Trophoblast cell (in vitro differentiated cells and primary cell): ENCODE results near the gene KARS1.

ENCODE experiments used
- DNase-seq, 2 donors: peaks; one replicate each; pipeline ENCODE4 v3.0.0-alpha.2; 2016
- H2AFZ ChIP-seq: 2 replicates; pipeline ENCODE4 v1.6.1; 2013; ENCODE audit warnings: low read length, moderate library complexity, mild to moderate bottlenecking; ENCODE audit not compliant: insufficient read depth, poor library complexity
- H2AK5ac ChIP-seq: 2 replicates; pipeline ENCODE4 v1.6.1; 2013; ENCODE audit warnings: mild to moderate bottlenecking, low read length
- H2BK120ac ChIP-seq: 2 replicates; pipeline ENCODE4 v1.6.1; 2013; ENCODE audit warnings: low read length, mild to moderate bottlenecking, moderate library complexity; ENCODE audit not compliant: insufficient read depth, poor library complexity
- H2BK12ac ChIP-seq: 2 replicates; pipeline ENCODE4 v1.6.1; 2013; ENCODE audit warnings: mild to moderate bottlenecking, low read length, moderate library complexity
- H2BK5ac ChIP-seq: 2 replicates; pipeline ENCODE4 v1.6.1; 2013; ENCODE audit warnings: low read length, low read depth, moderate library complexity, mild to moderate bottlenecking; ENCODE audit not compliant: poor library complexity
- H3K14ac ChIP-seq: 2 replicates; pipeline ENCODE4 v1.6.1; 2013; ENCODE audit warnings: mild to moderate bottlenecking, low read length
- H3K18ac ChIP-seq: 2 replicates; pipeline ENCODE4 v1.6.1; 2013; ENCODE audit warnings: mild to moderate bottlenecking, low read length
- H3K23ac ChIP-seq: 2 replicates; pipeline ENCODE4 v1.6.1; 2013; ENCODE audit warnings: low read length
- H3K27ac ChIP-seq: 2 replicates; pipeline ENCODE4 v1.5.1; 2013; ENCODE audit warnings: low read depth, mild to moderate bottlenecking, inconsistent platforms, low read length, moderate library complexity
- H3K27me3 ChIP-seq: 2 replicates; pipeline ENCODE4 v1.6.1; 2013; ENCODE audit warnings: inconsistent platforms, mild to moderate bottlenecking, low read length, moderate library complexity; ENCODE audit not compliant: insufficient read depth
- H3K36me3 ChIP-seq, 2 experiments: 1 replicate in 1 of 2; 2 replicates in 1 of 2; pipeline ENCODE4 v1.6.1; 2013; ENCODE audit warnings: low read length in 2 of 2, mild to moderate bottlenecking in 2 of 2, moderate library complexity in 1 of 2; ENCODE audit not compliant: insufficient read depth in 2 of 2, control insufficient read depth in 1 of 2
- H3K4ac ChIP-seq: 2 replicates; pipeline ENCODE4 v1.6.1; 2013; ENCODE audit warnings: low read depth, mild to moderate bottlenecking, low read length, moderate library complexity
- H3K4me1 ChIP-seq, 2 experiments: 1 replicate in 1 of 2; 2 replicates in 1 of 2; pipeline ENCODE4 v1.6.1; 2013; ENCODE audit warnings: low read length in 2 of 2, mild to moderate bottlenecking in 2 of 2, moderate library complexity in 1 of 2; ENCODE audit not compliant: insufficient read depth in 2 of 2, control insufficient read depth in 1 of 2
- H3K4me2 ChIP-seq: 2 replicates; pipeline ENCODE4 v1.6.1; 2013; ENCODE audit warnings: inconsistent platforms, mild to moderate bottlenecking, low read length, moderate library complexity
- H3K4me3 ChIP-seq: 2 replicates; pipeline ENCODE4 v1.5.1; 2013; ENCODE audit warnings: mild to moderate bottlenecking, low read depth, low read length, inconsistent platforms
- H3K79me1 ChIP-seq: one replicate; pipeline ENCODE4 v1.6.1; 2013; ENCODE audit warnings: low read length
- H3K79me2 ChIP-seq: 2 replicates; pipeline ENCODE4 v1.6.1; 2013; ENCODE audit warnings: low read length, mild to moderate bottlenecking; ENCODE audit not compliant: control insufficient read depth, insufficient read depth, poor library complexity
- H3K9ac ChIP-seq: 2 replicates; pipeline ENCODE4 v1.6.1; 2013; ENCODE audit warnings: mild to moderate bottlenecking, low read length
- H3K9me3 ChIP-seq: 2 replicates; pipeline ENCODE4 v1.6.1; 2013; ENCODE audit warnings: low read depth, mild to moderate bottlenecking, control low read depth, inconsistent platforms, low read length; ENCODE audit not compliant: insufficient read depth
- H4K12ac ChIP-seq: 2 replicates; pipeline ENCODE4 v1.6.1; 2013; ENCODE audit warnings: low read depth, mild to moderate bottlenecking, low read length, moderate library complexity
- H4K8ac ChIP-seq: 2 replicates; pipeline ENCODE4 v1.6.1; 2013; ENCODE audit warnings: low read depth, mild to moderate bottlenecking, low read length, moderate library complexity
- H4K91ac ChIP-seq: one replicate; pipeline ENCODE4 v1.6.1; 2013; ENCODE audit warnings: low read depth, mild to moderate bottlenecking, low read length, moderate library complexity
- WGBS: extraction: QIAGEN DNeasy Blood & Tissue Kit; methylation state at CpG from one replicate; pipeline ENCODE4 v1.1.7; 2013; ENCODE audit warnings: missing lambda C conversion rate; ENCODE audit not compliant: insufficient read length, insufficient coverage; ENCODE audit errors: extremely low coverage; 5-methylcytosine and 5-hydroxymethylcytosine counted together

KARS1 gene

DNA sequence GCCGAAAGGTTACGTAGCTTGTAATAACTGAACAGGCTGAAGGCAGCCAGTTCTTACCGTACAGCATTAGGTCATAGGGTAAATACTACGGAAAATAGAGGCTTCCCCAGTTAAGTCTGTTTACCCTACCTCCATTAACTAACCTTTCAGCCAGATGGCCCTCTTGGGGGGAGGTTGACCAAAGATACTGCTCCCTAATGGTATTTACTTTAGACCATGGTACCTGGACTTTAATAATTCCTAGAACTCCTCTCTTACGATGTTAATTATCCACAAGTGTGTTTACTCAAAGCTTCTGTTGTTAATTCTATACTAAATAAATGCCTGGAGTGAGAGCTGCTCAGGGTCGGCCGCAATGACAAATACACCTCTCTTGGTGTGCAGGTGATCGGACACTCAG is 14.6 kb downstream of the KARS1 start:
- H4K8ac ChIP-seq, result no peak overlapping the region
- H3K4me1 ChIP-seq, result no peaks in the 10 kb centered on the region
- H4K12ac ChIP-seq, result no peak overlapping the region
- no peak overlapping the region for H3K23ac ChIP-seq
- H3K79me2 ChIP-seq, result no peaks in the 10 kb centered on the region
- H2BK5ac ChIP-seq, result no peak overlapping the region
- H2AFZ ChIP-seq, result no peak overlapping the region
- no peaks in the 10 kb centered on the region for H3K79me1 ChIP-seq
- WGBS, result no CpG with 5 or more reads among the region's 8 CpGs
- H3K27me3 ChIP-seq, result no peaks in the 10 kb centered on the region
- no peak overlapping the region for H2AK5ac ChIP-seq
- H4K91ac ChIP-seq, result no peak overlapping the region
- H3K9ac ChIP-seq, result no peak overlapping the region
- no peak overlapping the region for H3K27ac ChIP-seq
- no peaks in the 10 kb centered on the region for H3K9me3 ChIP-seq
- H2BK120ac ChIP-seq, result no peak overlapping the region
- H3K14ac ChIP-seq, result no peak overlapping the region
- no peak for DNase-seq
- H3K18ac ChIP-seq, result no peak overlapping the region
- H3K4me2 ChIP-seq, result no peak overlapping the region
- no peak overlapping the region for H3K4me3 ChIP-seq
- H3K36me3 ChIP-seq, result peaks cover 51 to 78% of the 10 kb centered on the region in 2 experiments
- H2BK12ac ChIP-seq, result no peak overlapping the region
- H3K4ac ChIP-seq, result no peak overlapping the region

DNA sequence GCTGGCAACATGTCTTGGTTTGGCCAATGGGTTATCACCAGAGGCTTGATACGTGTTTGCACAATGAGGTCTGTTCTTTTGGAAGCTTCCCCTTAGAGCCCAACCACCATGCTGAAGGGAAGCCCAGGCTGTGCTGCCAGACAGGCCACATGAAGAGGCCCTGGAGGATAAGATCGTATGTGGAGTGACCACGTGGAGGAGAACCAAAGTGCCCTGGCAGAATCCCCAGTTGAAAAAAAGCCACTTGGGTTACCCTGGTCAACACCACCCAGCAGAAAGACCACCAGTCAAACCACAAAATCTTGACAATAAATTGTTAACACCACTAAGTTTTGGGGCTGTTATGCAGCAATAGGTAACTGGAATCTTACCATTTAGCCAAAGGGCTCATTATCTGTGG is 17.4 kb downstream of the KARS1 start:
- Histone ChIP-seq H3K4me2 (no peak overlapping the region), H3K36me3 (peaks cover 43 to 83% of the 10 kb centered on the region in 2 experiments), H3K27ac (no peak overlapping the region), H3K4ac (no peak overlapping the region), H3K23ac (no peak overlapping the region), H4K8ac (no peak overlapping the region), H2AFZ (no peak overlapping the region), H3K9ac (no peak overlapping the region), H3K27me3 (no peaks in the 10 kb centered on the region), H3K4me3 (no peak overlapping the region), H3K79me2 (no peaks in the 10 kb centered on the region), H4K12ac (no peak overlapping the region), H2BK12ac (no peak overlapping the region), H4K91ac (no peak overlapping the region), H2BK5ac (no peak overlapping the region), H3K79me1 (no peaks in the 10 kb centered on the region), H3K9me3 (no peaks in the 10 kb centered on the region), H3K14ac (no peak overlapping the region), H2BK120ac (no peak overlapping the region), H3K4me1 (no peaks in the 10 kb centered on the region), H3K18ac (no peak overlapping the region), H2AK5ac (no peak overlapping the region)
- no CpG with 5 or more reads among the region's 3 CpGs for WGBS
- no peak for DNase-seq

DNA sequence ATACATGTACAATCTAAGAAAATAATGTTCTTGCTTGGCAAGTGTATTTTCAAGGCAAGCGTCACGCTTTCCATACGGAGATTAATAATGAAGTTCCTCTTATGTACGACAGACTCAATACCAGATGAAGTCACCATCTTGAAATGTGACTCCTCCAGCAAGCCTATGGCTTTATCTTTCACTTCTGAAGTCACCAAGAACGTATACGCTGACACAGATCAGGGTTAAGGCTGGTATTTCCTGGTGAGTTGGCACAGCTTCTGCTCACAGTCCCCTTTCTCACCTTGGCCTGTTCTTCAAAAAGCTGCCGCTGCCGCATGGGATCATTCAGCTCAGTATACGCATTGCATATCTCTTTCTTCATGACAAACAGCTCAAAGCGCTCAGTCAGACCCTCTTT is 18.3 kb downstream of the KARS1 start:
- H2BK120ac ChIP-seq, result no peak overlapping the region
- no peak overlapping the region for H4K8ac ChIP-seq
- no peaks in the 10 kb centered on the region for H3K27me3 ChIP-seq
- H3K79me1 ChIP-seq, result no peaks in the 10 kb centered on the region
- no peak overlapping the region for H4K12ac ChIP-seq
- no peak for DNase-seq
- no peak overlapping the region for H3K23ac ChIP-seq
- no peak overlapping the region for H3K4ac ChIP-seq
- H3K9me3 ChIP-seq, result no peaks in the 10 kb centered on the region
- no peak overlapping the region for H3K27ac ChIP-seq
- no peak overlapping the region for H2BK5ac ChIP-seq
- H3K14ac ChIP-seq, result no peak overlapping the region
- no peak overlapping the region for H2BK12ac ChIP-seq
- H4K91ac ChIP-seq, result no peak overlapping the region
- H3K36me3 ChIP-seq, result peaks cover 39 to 78% of the 10 kb centered on the region in 2 experiments
- H3K9ac ChIP-seq, result no peak overlapping the region
- no peak overlapping the region for H2AFZ ChIP-seq
- no peak overlapping the region for H3K4me3 ChIP-seq
- H3K79me2 ChIP-seq, result no peaks in the 10 kb centered on the region
- no peak overlapping the region for H3K4me2 ChIP-seq
- no peak overlapping the region for H3K18ac ChIP-seq
- WGBS, result no CpG with 5 or more reads among the region's 10 CpGs
- H3K4me1 ChIP-seq, result no peaks in the 10 kb centered on the region
- H2AK5ac ChIP-seq, result no peak overlapping the region

DNA sequence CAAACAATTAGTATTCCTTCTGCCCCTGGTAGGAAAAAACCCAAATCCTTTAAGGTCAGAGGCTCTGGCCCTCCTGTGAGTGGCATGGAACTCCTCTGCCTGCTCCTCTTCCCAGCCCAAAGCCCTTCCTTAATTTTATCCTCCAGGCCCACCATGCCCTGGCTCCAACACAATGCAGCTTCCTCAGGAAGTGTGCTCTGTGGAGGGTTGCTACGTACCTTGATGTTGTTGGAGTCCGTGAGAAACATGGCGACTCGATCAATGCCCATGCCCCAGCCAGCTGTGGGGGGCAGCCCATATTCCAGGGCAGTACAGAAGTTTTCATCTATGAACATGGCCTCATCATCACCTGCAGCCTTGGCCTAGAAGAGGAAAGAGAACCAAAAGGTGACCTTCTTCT is 19.1 kb downstream of the KARS1 start:
- no peak overlapping the region for H2AFZ ChIP-seq
- H3K9ac ChIP-seq, result no peak overlapping the region
- WGBS, result no CpG with 5 or more reads among the region's 4 CpGs

More for the DNA sequence above, 19.1 kb downstream of the KARS1 start:
- Histone ChIP-seq H3K14ac (no peak overlapping the region), H2BK120ac (no peak overlapping the region), H4K12ac (no peak overlapping the region), H3K36me3 (peaks cover 36 to 70% of the 10 kb centered on the region in 2 experiments), H3K79me1 (no peaks in the 10 kb centered on the region), H3K27ac (no peak overlapping the region), H3K9me3 (no peaks in the 10 kb centered on the region), H3K23ac (no peak overlapping the region), H3K18ac (no peak overlapping the region), H3K27me3 (no peaks in the 10 kb centered on the region), H3K4me2 (no peak overlapping the region), H4K91ac (no peak overlapping the region), H3K4me3 (no peak overlapping the region), H3K4me1 (no peaks in the 10 kb centered on the region), H3K4ac (no peak overlapping the region), H2BK5ac (no peak overlapping the region), H4K8ac (no peak overlapping the region), H3K79me2 (no peaks in the 10 kb centered on the region), H2BK12ac (no peak overlapping the region), H2AK5ac (no peak overlapping the region)
- DNase-seq, result no peak
